Measurements from ENCODE around the gene COL27A1. TPM values are rescaled to one million over a fixed set of nuclear protein-coding genes. Genes with fewer than 3 reads are reported as not detected.

The COL27A1 gene
- total and polyA plus RNA-seq, 2 donors (not counting 3 experiments of a cell fraction or from before 2014, with no cell fraction given) = 14.7 to 49.1 TPM

DNA sequence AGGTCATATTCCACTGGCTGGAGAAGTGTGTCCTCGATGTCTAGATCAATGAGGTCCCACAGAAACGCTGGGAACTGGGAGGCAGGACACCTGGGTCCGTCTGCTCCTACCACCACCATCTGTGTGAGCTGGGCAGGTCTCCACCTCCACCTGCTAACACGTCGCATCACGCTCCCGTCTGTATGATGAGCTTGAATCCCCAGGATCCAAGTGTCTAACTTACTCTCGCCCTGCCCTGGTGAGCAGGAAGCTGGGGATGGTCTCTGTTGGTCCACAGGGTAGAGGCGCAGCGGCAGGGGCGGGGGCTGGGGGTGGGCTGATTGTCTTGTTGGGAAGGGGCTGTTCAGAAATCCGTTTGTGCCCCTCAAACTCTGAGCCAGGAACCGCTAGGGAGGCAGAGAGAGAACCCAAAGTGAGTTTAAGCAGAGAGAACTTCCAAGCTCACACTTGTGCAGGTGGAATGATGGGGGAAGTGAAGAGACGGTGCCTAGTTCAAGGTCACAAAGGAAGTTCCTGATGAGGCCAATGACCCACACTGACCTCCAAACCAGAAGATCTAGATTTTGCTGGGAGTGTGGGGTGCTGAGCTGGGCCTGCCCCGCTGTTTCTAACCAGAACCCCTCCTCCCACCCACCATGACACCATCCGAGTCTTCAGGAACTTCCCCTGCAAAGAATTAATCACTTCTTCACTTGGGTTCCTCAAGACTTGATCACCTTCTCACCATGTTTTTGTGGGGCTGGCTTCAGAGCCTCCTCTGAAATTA, 195.5 kb downstream of the COL27A1 start:
- DNase-seq (ENCODE audit: low read depth, low spot score) = no peak
- H3K79me2 ChIP-seq (ENCODE audit: control insufficient read depth, insufficient read depth, low read length) = no peaks in the 10 kb centered on the region
- no peak overlapping the region for H2AFZ ChIP-seq (ENCODE audit: low read depth, low read length)
- H3K27ac ChIP-seq (ENCODE audit: insufficient read depth, low read depth, low read length) = no peak overlapping the region
- intact Hi-C loops (cut with micrococcal nuclease) (no loop called here), dilution Hi-C loops (cut with MboI; ENCODE audit: extremely low pct_ligation_motif_present, low sequenced_read_pairs) (no loop called here)
- FAIRE-seq = no peak
- no peak overlapping the region for H3K4me3 ChIP-seq (replicated peaks in 1 of 3; ENCODE audit: insufficient read depth in 1 of 3, low read depth in 1 of 3, low read length in 3 of 3)
- H4K20me1 ChIP-seq (replicated peaks; ENCODE audit: control insufficient read depth, extremely low read depth, insufficient read depth, low read length) = no peaks in the 10 kb centered on the region
- H3K9me1 ChIP-seq (replicated peaks; ENCODE audit: control insufficient read depth, extremely low read depth, insufficient read depth, low read length) = no peaks in the 10 kb centered on the region
- ChIA-PET POLR2A (no interaction called here), CTCF (no interaction called here)
- H3K9ac ChIP-seq (replicated peaks; ENCODE audit: extremely low read depth, insufficient read depth, low read length) = no peak overlapping the region
- H3K27me3 ChIP-seq (ENCODE audit: control insufficient read depth in 2 of 2, insufficient read depth in 2 of 2, low read length in 2 of 2) = no peaks in the 10 kb centered on the region
- no TSS peak for BruUV-seq (replicated peaks)
- TF ChIP-seq FOS (IDR thresholded peaks at IDR 0.05; ENCODE audit: borderline replicate concordance, insufficient read depth, low read length) = no peak
- H3K4me2 ChIP-seq (ENCODE audit: insufficient read depth, low read length) = no peak overlapping the region
- H3K4me1 ChIP-seq (ENCODE audit: control insufficient read depth, extremely low read depth, insufficient read depth, low read length) = no peaks in the 10 kb centered on the region
- H3K36me3 ChIP-seq (ENCODE audit: control insufficient read depth in 2 of 2, extremely low read depth in 1 of 2, insufficient read depth in 2 of 2, low read length in 2 of 2) = peaks cover 8 to 33% of the 10 kb centered on the region in 2 experiments
- H3K9me3 ChIP-seq (replicated peaks; ENCODE audit: control insufficient read depth, insufficient read depth, low read length) = no peaks in the 10 kb centered on the region

DNA sequence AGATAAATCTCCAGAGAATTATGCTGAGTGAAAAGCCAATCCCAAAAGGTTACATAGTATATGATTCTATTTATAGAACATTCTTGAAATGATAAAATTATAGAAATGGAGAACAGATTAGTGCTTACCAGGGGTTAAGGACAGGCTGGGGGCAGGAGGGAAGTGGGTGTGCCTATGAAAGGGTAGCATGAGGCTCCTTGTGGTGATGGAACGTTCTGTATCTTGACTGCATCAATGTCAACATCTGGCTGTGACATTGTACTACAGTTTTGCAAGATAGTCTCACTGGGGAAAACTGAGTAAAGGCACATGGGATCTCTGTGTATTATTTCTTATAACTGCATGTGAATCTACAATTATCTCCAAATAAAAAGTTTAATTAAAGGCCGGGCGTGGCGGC, 196.6 kb downstream of the COL27A1 start:
- BruUV-seq (replicated peaks) = no TSS peak
- intact Hi-C loops (cut with micrococcal nuclease) (no loop called here), dilution Hi-C loops (cut with MboI; ENCODE audit: extremely low pct_ligation_motif_present, low sequenced_read_pairs) (no loop called here)
- Histone ChIP-seq H3K27me3 (ENCODE audit: control insufficient read depth in 2 of 2, insufficient read depth in 2 of 2, low read length in 2 of 2) (no peaks in the 10 kb centered on the region), H3K79me2 (ENCODE audit: control insufficient read depth, insufficient read depth, low read length) (no peaks in the 10 kb centered on the region), H3K27ac (ENCODE audit: insufficient read depth, low read depth, low read length) (no peak overlapping the region), H3K9me1 (replicated peaks; ENCODE audit: control insufficient read depth, extremely low read depth, insufficient read depth, low read length) (no peaks in the 10 kb centered on the region), H3K9me3 (replicated peaks; ENCODE audit: control insufficient read depth, insufficient read depth, low read length) (no peaks in the 10 kb centered on the region), H3K36me3 (ENCODE audit: control insufficient read depth in 2 of 2, extremely low read depth in 1 of 2, insufficient read depth in 2 of 2, low read length in 2 of 2) (peaks cover 9 to 32% of the 10 kb centered on the region in 2 experiments), H2AFZ (ENCODE audit: low read depth, low read length) (no peak overlapping the region), H4K20me1 (replicated peaks; ENCODE audit: control insufficient read depth, extremely low read depth, insufficient read depth, low read length) (no peaks in the 10 kb centered on the region), H3K4me1 (ENCODE audit: control insufficient read depth, extremely low read depth, insufficient read depth, low read length) (no peaks in the 10 kb centered on the region), H3K4me2 (ENCODE audit: insufficient read depth, low read length) (no peak overlapping the region), H3K4me3 (replicated peaks in 1 of 3; ENCODE audit: insufficient read depth in 1 of 3, low read depth in 1 of 3, low read length in 3 of 3) (no peak overlapping the region), H3K9ac (replicated peaks; ENCODE audit: extremely low read depth, insufficient read depth, low read length) (no peak overlapping the region)
- TF ChIP-seq POLR2A (IDR thresholded peaks at IDR 0.05; ENCODE audit: low read depth, low read length) (no peak), GATA2 (IDR thresholded peaks at IDR 0.05; ENCODE audit: insufficient read depth, insufficient read length, low read depth, low read length) (no peak), MYC (IDR thresholded peaks at IDR 0.05; ENCODE audit: low read depth, low read length) (no peak), POLR2AphosphoS5 (IDR thresholded peaks at IDR 0.05; ENCODE audit: insufficient read depth, low read depth, low read length) (no peak), EZH2 (IDR thresholded peaks at IDR 0.05; ENCODE audit: borderline replicate concordance, low read depth, low read length, severe bottlenecking) (no peak), FOS (IDR thresholded peaks at IDR 0.05; ENCODE audit: borderline replicate concordance, insufficient read depth, low read length) (no peak), JUN (IDR thresholded peaks at IDR 0.05; ENCODE audit: borderline replicate concordance, insufficient read depth, insufficient read length, low read depth) (no peak)
- TF ChIP-seq, protein P1, sequence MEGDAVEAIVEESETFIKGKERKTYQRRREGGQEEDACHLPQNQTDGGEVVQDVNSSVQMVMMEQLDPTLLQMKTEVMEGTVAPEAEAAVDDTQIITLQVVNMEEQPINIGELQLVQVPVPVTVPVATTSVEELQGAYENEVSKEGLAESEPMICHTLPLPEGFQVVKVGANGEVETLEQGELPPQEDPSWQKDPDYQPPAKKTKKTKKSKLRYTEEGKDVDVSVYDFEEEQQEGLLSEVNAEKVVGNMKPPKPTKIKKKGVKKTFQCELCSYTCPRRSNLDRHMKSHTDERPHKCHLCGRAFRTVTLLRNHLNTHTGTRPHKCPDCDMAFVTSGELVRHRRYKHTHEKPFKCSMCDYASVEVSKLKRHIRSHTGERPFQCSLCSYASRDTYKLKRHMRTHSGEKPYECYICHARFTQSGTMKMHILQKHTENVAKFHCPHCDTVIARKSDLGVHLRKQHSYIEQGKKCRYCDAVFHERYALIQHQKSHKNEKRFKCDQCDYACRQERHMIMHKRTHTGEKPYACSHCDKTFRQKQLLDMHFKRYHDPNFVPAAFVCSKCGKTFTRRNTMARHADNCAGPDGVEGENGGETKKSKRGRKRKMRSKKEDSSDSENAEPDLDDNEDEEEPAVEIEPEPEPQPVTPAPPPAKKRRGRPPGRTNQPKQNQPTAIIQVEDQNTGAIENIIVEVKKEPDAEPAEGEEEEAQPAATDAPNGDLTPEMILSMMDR (IDR thresholded peaks at IDR 0.05; ENCODE audit: extremely low read depth in 1 of 2, insufficient read depth in 1 of 2, low read depth in 1 of 2, low read length in 2 of 2) = no peak
- TF ChIP-seq, protein P2, sequence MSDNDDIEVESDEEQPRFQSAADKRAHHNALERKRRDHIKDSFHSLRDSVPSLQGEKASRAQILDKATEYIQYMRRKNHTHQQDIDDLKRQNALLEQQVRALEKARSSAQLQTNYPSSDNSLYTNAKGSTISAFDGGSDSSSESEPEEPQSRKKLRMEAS (IDR thresholded peaks at IDR 0.05; ENCODE audit: insufficient read depth, insufficient read length) = no peak
- ChIA-PET POLR2A (no interaction called here), CTCF (no interaction called here)
- FAIRE-seq (no peak), DNase-seq (ENCODE audit: low read depth, low spot score) (no peak)

Measured in endothelial cell of umbilical vein (primary cell).